ENCODE results near the gene TDRD10.

TDRD10 gene

GRCh38 chr1:154474802-154475201, 27.2 kb upstream of the TDRD10 start:
- H3K27ac ChIP-seq, result no peak overlapping the region
- no peak for DNase-seq
- no peaks in the 10 kb centered on the region for H3K36me3 ChIP-seq
- no peak for TF ChIP-seq CTCF (IDR thresholded peaks at IDR 0.05; ENCODE audit: low read depth, low read length)
- H3K9me3 ChIP-seq (ENCODE audit: severe bottlenecking), result no peaks in the 10 kb centered on the region
- no peak overlapping the region for H3K4me3 ChIP-seq (ENCODE audit: low read depth, low read length)
- H3K27me3 ChIP-seq (ENCODE audit: insufficient read depth, low read depth, severe bottlenecking), result peaks cover 97% of the 10 kb centered on the region

DNA sequence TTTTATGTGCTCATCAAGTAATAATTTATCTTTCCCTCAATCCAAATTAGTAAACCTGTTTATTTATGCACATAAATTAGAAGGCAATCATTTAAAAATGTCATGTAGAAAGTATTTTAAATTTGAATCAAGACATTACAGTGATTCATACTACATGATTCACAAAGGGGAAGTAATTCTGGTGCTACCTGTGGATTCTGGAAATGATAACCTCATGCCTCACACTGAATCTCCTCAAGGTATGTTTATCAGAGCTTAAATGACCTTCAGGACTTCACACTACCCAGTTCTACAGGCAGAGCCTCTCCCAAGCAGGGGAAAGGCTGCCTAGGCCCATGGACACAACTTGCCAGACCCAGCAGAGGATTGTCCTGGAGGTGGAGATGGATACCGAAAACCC, 25.2 kb upstream of the TDRD10 start:
- H3K9me3 ChIP-seq (ENCODE audit: severe bottlenecking), result no peaks in the 10 kb centered on the region
- TF ChIP-seq CTCF (IDR thresholded peaks at IDR 0.05; ENCODE audit: low read depth, low read length), result no peak
- H3K27ac ChIP-seq, result no peak overlapping the region
- H3K4me3 ChIP-seq (ENCODE audit: low read depth, low read length), result no peak overlapping the region
- DNase-seq, result no peak
- peaks cover 77% of the 10 kb centered on the region for H3K27me3 ChIP-seq (ENCODE audit: insufficient read depth, low read depth, severe bottlenecking)
- no peaks in the 10 kb centered on the region for H3K36me3 ChIP-seq

- no peak overlapping the region for H3K4me3 ChIP-seq (ENCODE audit: low read depth, low read length)
- DNase-seq, result no peak
- H3K9me3 ChIP-seq (ENCODE audit: severe bottlenecking), result no peaks in the 10 kb centered on the region
- peaks cover 74% of the 10 kb centered on the region for H3K27me3 ChIP-seq (ENCODE audit: insufficient read depth, low read depth, severe bottlenecking)
- H3K36me3 ChIP-seq, result no peaks in the 10 kb centered on the region
- H3K27ac ChIP-seq, result no peak overlapping the region
- TF ChIP-seq CTCF (IDR thresholded peaks at IDR 0.05; ENCODE audit: low read depth, low read length), result no peak
These were observed 24.0 kb upstream of the TDRD10 start for GRCh38 chr1:154478013-154478412.

DNA sequence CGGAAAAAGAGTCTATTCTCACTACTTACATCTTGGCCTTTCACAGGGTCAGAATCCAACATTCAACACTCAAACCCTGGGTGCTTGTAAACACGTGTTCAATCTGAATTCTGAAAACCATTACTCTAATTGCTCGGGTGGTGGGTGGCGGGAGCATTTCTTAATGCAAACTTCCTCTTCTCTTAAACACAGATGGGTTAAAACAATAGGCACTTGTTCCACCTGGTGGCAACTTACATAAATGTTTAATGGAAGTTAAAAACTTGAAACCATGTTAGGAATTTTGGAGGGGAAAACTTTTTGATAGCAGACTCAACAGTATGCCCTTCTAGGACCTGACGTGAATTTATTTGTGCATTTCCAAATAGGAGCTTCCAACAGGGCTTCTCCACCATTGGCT, 23.4 kb upstream of the TDRD10 start:
- no peaks in the 10 kb centered on the region for H3K36me3 ChIP-seq
- no peaks in the 10 kb centered on the region for H3K9me3 ChIP-seq (ENCODE audit: severe bottlenecking)
- no peak for TF ChIP-seq CTCF (IDR thresholded peaks at IDR 0.05; ENCODE audit: low read depth, low read length)
- H3K27me3 ChIP-seq (ENCODE audit: insufficient read depth, low read depth, severe bottlenecking), result peaks cover 74% of the 10 kb centered on the region
- DNase-seq, result no peak
- H3K27ac ChIP-seq, result no peak overlapping the region
- no peak overlapping the region for H3K4me3 ChIP-seq (ENCODE audit: low read depth, low read length)

GRCh38 chr1:154479764-154480421, 22.1 kb upstream of the TDRD10 start:
- TF ChIP-seq CTCF (IDR thresholded peaks at IDR 0.05; ENCODE audit: low read depth, low read length), result peak; percentile 98

DNA sequence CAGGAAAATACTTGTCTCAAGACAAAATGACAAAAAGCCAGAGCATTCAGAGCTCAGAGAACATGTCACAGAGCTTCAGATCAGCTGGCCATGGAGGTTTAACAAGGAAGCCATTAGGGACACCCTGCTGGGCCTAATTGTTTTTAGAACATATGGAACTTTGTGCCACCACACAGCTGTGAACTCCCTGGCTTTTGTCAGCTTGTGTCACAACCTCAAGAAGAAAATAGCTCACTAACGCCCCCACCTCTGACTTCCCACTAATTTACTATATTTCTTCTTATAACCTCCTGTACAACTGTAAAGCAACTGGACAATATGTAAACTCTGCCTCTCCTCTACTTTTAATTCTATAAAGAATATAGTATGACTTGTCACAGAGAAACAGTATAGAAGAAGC, 21.0 kb upstream of the TDRD10 start:
- H3K4me3 ChIP-seq (ENCODE audit: low read depth, low read length), result no peak overlapping the region
- H3K27ac ChIP-seq, result no peak overlapping the region
- H3K27me3 ChIP-seq (ENCODE audit: insufficient read depth, low read depth, severe bottlenecking), result peaks cover 72% of the 10 kb centered on the region
- no peaks in the 10 kb centered on the region for H3K9me3 ChIP-seq (ENCODE audit: severe bottlenecking)
- no peak for TF ChIP-seq CTCF (IDR thresholded peaks at IDR 0.05; ENCODE audit: low read depth, low read length)
- DNase-seq, result peak; percentile 49
- H3K36me3 ChIP-seq, result no peaks in the 10 kb centered on the region

More at GRCh38 chr1:154479764-154480421, 22.1 kb upstream of the TDRD10 start:
- DNase-seq, result peak; percentile 86
- no peak overlapping the region for H3K4me3 ChIP-seq (ENCODE audit: low read depth, low read length)
- no peaks in the 10 kb centered on the region for H3K9me3 ChIP-seq (ENCODE audit: severe bottlenecking)
- H3K36me3 ChIP-seq, result no peaks in the 10 kb centered on the region
- peaks cover 72% of the 10 kb centered on the region for H3K27me3 ChIP-seq (ENCODE audit: insufficient read depth, low read depth, severe bottlenecking)
- no peak overlapping the region for H3K27ac ChIP-seq
